Uterus (tissue), 2 donors: ENCODE data around the gene FIBP.

Experiments used
- CTCF ChIP-seq, 4 experiments: fragments of 200-600 bp in 2 of 4; fragments of 450-650 bp in 2 of 4; sonication (generic) in 2 of 4; IDR thresholded peaks; one replicate each; pipeline ENCODE4 v1.5.1; 2016 to 2019; ENCODE audit warnings: antibody characterized with exemption in 4 of 4, mild to moderate bottlenecking in 2 of 4, moderate library complexity in 1 of 4
- POLR2A ChIP-seq, 2 donors: fragments of 450-650 bp; IDR thresholded peaks; one replicate each; pipeline ENCODE4 v1.6.1; 2016; ENCODE audit warnings: antibody characterized with exemption in 2 of 2, mild to moderate bottlenecking in 1 of 2, moderate library complexity in 1 of 2

- TF ChIP-seq CTCF (IDR thresholded peaks at IDR 0.05) (no peak), POLR2A (IDR thresholded peaks at IDR 0.05) (no peak)
These were observed 17.3 kb downstream of the FIBP start for GRCh38 chr11:65870706-65871681.
